Measurements from ENCODE around the gene ARHGEF28.

- TF ChIP-seq CTCF (IDR thresholded peaks at IDR 0.05) = no peak
- TF ChIP-seq POLR2AphosphoS5 (IDR thresholded peaks at IDR 0.05) = no peak
- TF ChIP-seq POLR2A (IDR thresholded peaks at IDR 0.05) = no peak
- no peak for TF ChIP-seq EP300 (IDR thresholded peaks at IDR 0.05)
These were observed 42.6 kb downstream of the ARHGEF28 start for GRCh38 chr5:73668486-73669111.
